ENCODE data around the gene EEFSEC. TPM values are rescaled to one million over a fixed set of nuclear protein-coding genes. Genes with fewer than 3 reads are reported as not detected.

The EEFSEC gene
- total RNA-seq, 1 donor from 2014 or later, result 1.6 TPM

GRCh38 chr3:128313935-128314334, 160.7 kb downstream of the EEFSEC start:
- DNase-seq (ENCODE audit: low read depth in 2 of 2), result no peak

DNA sequence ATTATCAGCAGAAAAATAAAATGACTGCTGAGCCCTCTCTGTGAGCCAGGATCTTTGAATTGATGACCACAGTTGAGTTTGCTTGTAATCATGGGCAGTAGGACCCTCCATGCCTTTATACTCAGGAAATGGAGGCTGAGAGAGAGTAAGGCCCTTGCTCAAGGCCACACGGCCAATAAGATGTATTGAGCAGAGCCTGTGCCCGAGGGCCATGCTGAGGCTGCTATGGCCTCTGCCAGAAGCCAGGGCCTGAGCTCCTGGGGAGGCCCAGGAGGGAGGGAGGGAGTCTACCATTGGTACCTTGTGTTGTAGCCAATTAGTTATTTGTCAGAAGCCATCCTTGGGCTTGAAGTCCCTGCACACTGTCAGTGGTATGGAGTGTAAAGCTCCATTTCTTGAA, 162.0 kb downstream of the EEFSEC start:
- no peak for DNase-seq (ENCODE audit: low read depth in 2 of 2)

GRCh38 chr3:128316481-128316891, 163.2 kb downstream of the EEFSEC start:
- no peak for DNase-seq (ENCODE audit: low read depth in 2 of 2)

DNA sequence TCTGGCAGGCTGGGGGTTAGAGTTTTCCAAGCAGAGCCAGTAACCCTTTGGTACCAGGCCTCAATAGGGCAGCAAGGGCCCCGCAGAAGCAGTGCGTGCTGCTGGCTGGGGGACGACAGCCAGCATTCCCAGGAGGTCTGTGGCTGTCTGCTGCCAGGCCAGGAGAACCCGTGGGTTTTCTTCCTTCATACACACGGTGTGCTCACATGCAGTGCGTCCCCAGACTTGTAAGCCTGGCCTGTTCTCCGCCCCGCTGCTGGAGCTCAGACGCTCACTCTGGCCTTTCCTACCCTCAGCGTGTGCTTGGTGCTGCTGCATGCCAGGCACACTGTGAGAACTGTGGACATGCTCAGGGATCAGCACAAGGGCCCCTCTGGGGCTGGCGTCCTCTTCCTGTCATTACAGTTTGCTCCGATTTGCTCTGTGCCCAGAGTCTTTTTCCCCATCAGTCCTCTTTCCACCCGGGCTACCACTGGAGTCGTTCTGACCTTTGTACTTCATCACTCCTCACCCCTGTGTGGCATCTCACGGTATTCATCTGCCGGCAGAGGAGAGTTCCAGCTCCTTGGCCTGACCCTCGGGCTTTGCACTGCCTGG, 163.9 kb downstream of the EEFSEC start:
- DNase-seq (ENCODE audit: low read depth in 2 of 2), result no peak

- no peak for DNase-seq (ENCODE audit: low read depth in 2 of 2)
Observed at GRCh38 chr3:128317698-128318231, 164.5 kb downstream of the EEFSEC start.

DNA sequence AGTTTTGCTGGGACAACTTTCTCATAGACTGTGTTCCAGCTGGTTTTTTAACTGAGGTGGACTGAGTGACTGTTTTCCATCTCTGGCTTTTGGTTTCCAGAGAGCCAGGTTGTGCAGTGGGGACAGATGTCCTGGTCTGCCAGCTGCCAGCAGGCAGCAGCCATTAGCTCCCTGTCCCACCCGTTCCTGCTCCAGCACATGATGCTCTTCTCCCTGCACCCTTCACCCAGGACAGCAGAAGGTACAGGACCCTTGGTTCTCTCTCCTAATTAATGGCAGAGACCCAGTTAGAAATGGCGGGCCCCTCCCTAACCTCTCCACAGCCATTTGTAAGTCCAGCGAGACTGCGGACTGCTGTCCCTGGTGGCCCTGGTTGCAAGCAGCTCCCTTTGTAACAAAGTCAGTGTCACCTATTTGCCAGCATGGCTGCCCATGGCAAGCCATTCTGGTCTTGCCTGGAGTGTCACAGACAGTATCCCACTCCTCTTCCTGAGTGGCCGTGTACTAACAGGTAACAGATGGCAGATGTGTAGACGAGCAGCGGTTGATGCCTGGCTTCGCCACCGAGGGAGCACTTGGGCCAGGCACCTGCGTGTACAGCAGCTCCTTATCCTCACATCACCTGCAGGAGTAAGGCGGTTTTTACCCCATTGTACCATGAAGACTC, 165.1 kb downstream of the EEFSEC start:
- DNase-seq (ENCODE audit: low read depth in 2 of 2), result no peak

- no peak for DNase-seq (ENCODE audit: low read depth in 2 of 2)
Observed at GRCh38 chr3:128319107-128319506, 165.8 kb downstream of the EEFSEC start.

DNA sequence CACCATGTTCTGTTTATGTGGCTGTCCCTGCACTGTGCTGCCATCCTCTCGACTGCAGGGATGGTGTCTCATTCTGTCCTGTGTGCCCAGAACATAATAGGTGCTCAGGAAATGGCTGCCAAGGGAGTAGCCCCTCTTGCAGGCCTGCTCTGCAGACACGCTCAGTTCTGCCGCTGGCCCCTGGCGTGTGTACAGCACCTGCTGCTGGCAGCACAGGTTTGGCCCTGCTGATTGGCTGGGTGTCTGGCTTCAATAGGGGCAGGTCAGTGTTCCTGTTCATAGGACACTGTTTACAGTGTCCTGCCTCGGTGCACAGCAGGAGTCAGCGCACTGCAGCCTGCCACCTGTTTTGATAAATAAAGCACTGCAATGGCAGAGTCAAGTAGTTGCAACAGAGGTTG, 166.5 kb downstream of the EEFSEC start:
- DNase-seq (ENCODE audit: low read depth in 2 of 2), result no peak

- DNase-seq (ENCODE audit: low read depth in 2 of 2), result no peak
Observed at GRCh38 chr3:128320551-128321340, 167.5 kb downstream of the EEFSEC start.

DNA sequence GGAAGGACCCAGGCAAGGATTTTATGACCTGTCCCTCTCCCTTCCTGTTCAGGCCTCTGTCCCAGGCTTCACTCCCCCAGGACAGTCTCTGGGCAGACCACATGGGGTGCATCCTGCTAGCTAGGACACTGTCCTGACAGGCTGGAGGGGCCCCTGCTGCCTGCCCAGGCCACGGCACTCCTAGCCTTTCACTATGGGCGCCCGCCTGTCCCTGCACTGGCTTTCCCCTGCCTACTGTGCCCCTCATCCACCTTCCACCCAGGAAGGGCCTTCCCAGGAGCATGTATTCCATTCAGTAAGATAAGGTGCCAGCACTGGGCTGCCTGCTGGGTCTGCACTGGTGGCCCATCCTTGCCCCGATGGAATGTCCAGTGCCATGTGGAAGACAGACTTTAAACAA, 168.1 kb downstream of the EEFSEC start:
- DNase-seq (ENCODE audit: low read depth in 2 of 2), result no peak

- DNase-seq (ENCODE audit: low read depth in 2 of 2), result peak; percentile 73 to 75
Observed at GRCh38 chr3:128322030-128323022, 169.0 kb downstream of the EEFSEC start.

DNA sequence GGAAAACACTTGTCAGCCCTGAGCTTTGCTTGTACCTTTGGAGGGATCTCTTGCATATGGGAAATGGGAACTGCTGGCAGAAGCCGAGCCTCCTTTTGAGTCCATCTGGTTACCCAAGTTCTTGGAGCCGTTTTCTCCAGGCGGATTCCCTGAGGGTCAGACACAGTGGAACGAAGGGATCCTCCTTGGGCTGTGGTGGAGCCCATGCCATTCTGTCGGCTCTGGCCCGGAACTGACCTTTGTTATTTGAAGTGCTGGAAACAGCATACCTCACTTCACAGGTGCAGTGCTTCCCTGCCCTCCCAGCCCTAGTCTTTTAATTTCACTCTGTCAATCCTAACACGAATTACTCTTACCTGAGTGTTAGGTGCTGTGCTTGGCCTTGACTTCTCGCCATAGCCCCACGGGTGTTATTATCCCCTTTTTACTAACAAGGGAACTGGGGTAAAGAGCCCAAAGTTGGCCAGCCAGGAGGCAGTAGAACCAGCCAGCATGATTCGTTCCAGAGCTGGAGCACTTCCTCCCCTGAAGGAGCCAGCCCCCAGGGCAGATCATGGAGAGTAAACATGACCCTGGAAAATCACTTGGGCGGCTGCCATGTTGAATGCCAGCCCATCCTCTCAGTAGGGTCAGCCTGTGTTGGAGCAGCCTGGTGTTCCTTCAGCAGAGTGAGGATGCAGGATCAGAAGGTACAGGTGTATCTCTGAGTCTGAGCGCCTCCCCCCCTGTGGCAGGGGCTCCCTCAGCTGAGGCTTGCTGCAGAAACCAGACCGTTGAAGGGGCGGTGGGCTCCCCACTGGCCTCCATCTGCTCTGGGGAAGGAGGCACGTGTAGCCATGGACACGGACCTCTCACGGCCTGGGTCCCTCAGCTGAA, 170.2 kb downstream of the EEFSEC start:
- DNase-seq (ENCODE audit: low read depth in 2 of 2), result peak in 1 of 2 donors; percentile 40

GRCh38 chr3:128324911-128325592, 171.8 kb downstream of the EEFSEC start:
- DNase-seq (ENCODE audit: low read depth in 2 of 2), result no peak

DNA sequence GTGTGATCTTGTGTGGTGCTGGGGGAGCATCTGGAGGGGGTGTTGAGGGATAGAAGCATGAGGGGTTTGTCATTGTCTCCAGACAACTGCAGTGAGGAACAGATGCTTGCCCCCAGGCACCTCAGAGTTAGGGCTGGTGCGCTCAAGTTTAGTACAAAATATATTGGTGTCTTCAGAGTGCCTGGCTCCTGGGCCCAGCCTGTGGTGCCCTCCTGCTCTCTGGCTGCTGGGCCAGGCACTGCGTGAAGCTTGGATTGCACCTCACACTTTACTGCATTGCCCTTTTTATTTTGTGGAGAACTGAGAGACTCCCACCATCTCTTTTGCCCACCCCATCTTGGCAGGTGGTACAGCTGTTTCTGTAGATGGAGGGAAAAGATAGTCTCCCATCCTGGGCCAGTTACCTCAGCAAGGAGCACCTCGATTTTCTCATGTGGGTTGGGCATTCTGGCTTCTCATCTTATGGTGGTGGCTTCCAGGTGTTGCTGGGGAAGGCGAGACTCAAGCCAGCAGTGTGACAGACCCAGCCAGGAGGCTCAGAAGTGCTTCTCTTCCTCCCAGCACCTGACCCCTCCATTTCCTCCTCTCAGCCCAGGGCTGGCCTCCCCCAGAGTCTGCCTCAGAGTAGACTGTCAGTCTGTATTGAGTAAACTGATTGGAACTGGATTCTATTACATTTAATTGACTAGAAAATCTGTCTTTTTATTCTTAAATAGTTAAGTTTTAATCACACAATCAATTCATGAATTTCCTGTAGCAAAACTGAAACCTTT, 173.0 kb downstream of the EEFSEC start:
- DNase-seq (ENCODE audit: low read depth in 2 of 2), result no peak

- no peak for DNase-seq (ENCODE audit: low read depth in 2 of 2)
Observed at GRCh38 chr3:128327606-128328031, 174.3 kb downstream of the EEFSEC start.

GRCh38 chr3:128328546-128329458, 175.5 kb downstream of the EEFSEC start:
- no peak for DNase-seq (ENCODE audit: low read depth in 2 of 2)

DNA sequence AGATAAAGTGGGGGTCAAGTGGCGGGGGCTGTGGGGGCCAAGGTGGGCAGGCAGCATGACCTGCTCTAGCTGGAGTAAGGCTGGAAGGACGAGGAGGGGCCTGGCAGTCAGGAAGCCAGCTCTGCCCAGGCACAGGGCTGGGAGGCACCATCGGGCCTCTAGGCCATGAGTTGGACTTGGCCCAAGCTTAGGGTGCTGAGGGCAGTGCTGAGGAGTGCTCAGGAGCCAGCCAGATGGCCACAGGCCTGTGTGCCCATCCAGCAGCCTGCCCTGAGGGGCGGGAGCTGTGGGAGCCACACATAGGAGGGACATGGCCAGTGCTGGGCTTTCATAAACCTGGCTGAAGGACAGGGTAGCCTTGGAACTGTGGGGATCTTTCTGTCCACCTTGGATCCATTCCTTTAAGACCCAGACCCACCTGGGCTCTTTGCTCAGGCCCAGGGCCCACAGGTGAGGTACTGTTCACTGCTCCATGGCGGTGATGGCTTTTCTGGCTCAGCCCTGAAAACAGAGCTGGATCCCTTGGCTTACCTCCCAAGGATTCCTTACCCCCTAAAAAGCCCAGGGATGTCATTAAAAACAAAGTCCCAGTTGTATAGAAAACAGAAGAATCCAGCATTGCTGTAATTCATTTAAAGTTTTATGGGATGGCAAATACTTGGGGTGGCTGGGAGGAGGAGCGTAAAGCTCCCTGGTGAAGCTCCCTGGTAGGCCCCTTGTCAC, 176.4 kb downstream of the EEFSEC start:
- DNase-seq (ENCODE audit: low read depth in 2 of 2), result no peak
